Panc1 (cell line): ENCODE measurements around the gene ERVV-1. TPM values are rescaled to one million over a fixed set of nuclear protein-coding genes. Genes with fewer than 3 reads are reported as not detected.
A peak's percentile ranks its signal among the peaks of the same experiment; 100 is the strongest.

ENCODE experiments used
- ATAC-seq: fragments of 200-7000 bp; cut with Tn5 transposase; 2 replicates; pipeline ENCODE4 v1.9.1; 2020; ENCODE audit warnings: mild to moderate bottlenecking, moderate library complexity
- BruUV-seq: library from RNA; stranded (reverse); fragments of 400-500 nt; replicated peaks from 2 replicates; lab custom pipeline; 2021; lab: Mats Ljungman, UMichigan
- CTCF ChIA-PET: fragments of 300-600 bp; sonication (Branson Sonifier 250); formaldehyde crosslinking; loops from one replicate; lab custom pipeline; 2022; ENCODE audit warnings: antibody characterized with exemption; lab: Charles Lee
- POLR2A ChIA-PET: fragments of 300-600 bp; sonication (Branson Sonifier 250); formaldehyde crosslinking; loops from one replicate; lab custom pipeline; 2022; ENCODE audit warnings: antibody characterized with exemption; lab: Charles Lee
- DNase-seq: peaks from one replicate; pipeline ENCODE4 v3.0.0-alpha.2; 2010; ENCODE audit warnings: low read depth, low spot score
- H3K27ac ChIP-seq: 2 replicates; pipeline ENCODE4 v1.5.1; 2011; ENCODE audit warnings: mild to moderate bottlenecking, low read length, inconsistent platforms
- H3K27me3 ChIP-seq: fragments of 200-500 bp; sonication (Bioruptor generic); 2 replicates; pipeline ENCODE4 v1.6.0; 2014; ENCODE audit warnings: low read length, inconsistent platforms; ENCODE audit not compliant: control insufficient read depth, insufficient read depth
- H3K36me3 ChIP-seq: fragments of 200-500 bp; sonication (Bioruptor generic); 2 replicates; pipeline ENCODE4 v1.5.1; 2014; ENCODE audit warnings: inconsistent platforms, mild to moderate bottlenecking, low read length, moderate library complexity; ENCODE audit not compliant: control insufficient read depth, insufficient read depth
- H3K4me1 ChIP-seq: 2 replicates; pipeline ENCODE4 v1.5.1; 2011; ENCODE audit warnings: inconsistent platforms, mild to moderate bottlenecking, low read length, moderate library complexity; ENCODE audit not compliant: control insufficient read depth, insufficient read depth
- H3K4me3 ChIP-seq, 2 experiments: 2 replicates each; pipeline ENCODE4 v1.5.1; 2011 to 2012; ENCODE audit warnings: low read depth in 2 of 2, low read length in 2 of 2, mild to moderate bottlenecking in 2 of 2, inconsistent platforms in 1 of 2, moderate library complexity in 1 of 2
- H3K9me3 ChIP-seq: fragments of 200-500 bp; sonication (Bioruptor generic); 2 replicates; pipeline ENCODE4 v1.5.1; 2014; ENCODE audit warnings: low read depth, mild to moderate bottlenecking, inconsistent platforms, low read length, moderate library complexity; ENCODE audit not compliant: control insufficient read depth, insufficient read depth
- POLR2AphosphoS5 ChIP-seq: IDR thresholded peaks from 2 replicates; pipeline ENCODE4 v1.6.1; 2012; ENCODE audit warnings: mild to moderate bottlenecking, low read depth, low read length, moderate library complexity
- SIN3A ChIP-seq: IDR thresholded peaks from 2 replicates; pipeline ENCODE4 v1.6.1; 2012; ENCODE audit warnings: low read depth, mild to moderate bottlenecking, low read length, moderate library complexity, borderline replicate concordance; ENCODE audit not compliant: insufficient read depth
- TCF7L2 ChIP-seq: IDR thresholded peaks from 2 replicates; pipeline ENCODE4 v1.6.1; 2011; ENCODE audit warnings: mild to moderate bottlenecking, low read depth, low read length, inconsistent platforms
- in situ Hi-C: cut with HindIII; loops from 2 replicates; pipeline ENCODE4 v1.10.0; 2016; ENCODE audit warnings: low sequenced_read_pairs, low pct_unique_long_range_greater_than_20kb
- intact Hi-C: fragments of 100-400 bp; cut with micrococcal nuclease; formaldehyde crosslinking; loops from one replicate; pipeline ENCODE4 v1.10.0; 2022; ENCODE audit not compliant: unreplicated experiment
- total RNA-seq: library from RNA; stranded (reverse); gene quantifications from one replicate; pipeline ENCODE4 v1.2.1, GENCODE V29; 2021; ENCODE audit not compliant: unreplicated experiment
- TF ChIP-seq, protein P1 (sequence below): fragments of 450-650 bp; IDR thresholded peaks from 2 replicates; pipeline ENCODE4 v1.5.1; 2017; ENCODE audit warnings: mild to moderate bottlenecking
- TF ChIP-seq, protein P2 (sequence below), 2 experiments: IDR thresholded peaks; 2 replicates each; pipeline ENCODE4 v1.6.1; 2011 to 2012; ENCODE audit warnings: low read depth in 2 of 2, control low read depth in 1 of 2, low read length in 1 of 2, mild to moderate bottlenecking in 1 of 2, moderate library complexity in 1 of 2; ENCODE audit not compliant: insufficient read depth in 1 of 2

Gene ERVV-1
- total RNA-seq, 1 experiment from 2014 or later: not detected

DNA sequence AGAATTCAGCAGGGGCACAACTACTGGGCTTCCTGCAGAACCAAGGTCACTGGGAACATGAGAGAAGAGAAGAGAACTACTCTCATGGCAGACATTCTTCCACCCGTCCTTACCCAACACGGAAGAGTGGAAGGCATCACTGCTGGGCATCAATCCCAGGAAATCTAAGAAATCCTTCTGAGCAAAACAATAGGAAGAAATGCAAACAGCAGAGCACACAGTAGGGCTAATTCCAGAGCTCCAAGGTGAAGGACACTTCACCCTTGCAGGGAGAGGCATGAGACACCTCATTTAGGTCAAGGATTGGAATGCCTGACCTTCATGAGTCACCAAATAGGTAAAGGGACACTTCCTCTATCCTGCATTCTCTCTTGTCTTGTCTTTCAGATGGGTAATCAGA is 33.7 kb downstream of the ERVV-1 start:
- in situ Hi-C loops: no loop called here
- POLR2A ChIA-PET: no interaction called here
- no TSS peak for BruUV-seq

DNA sequence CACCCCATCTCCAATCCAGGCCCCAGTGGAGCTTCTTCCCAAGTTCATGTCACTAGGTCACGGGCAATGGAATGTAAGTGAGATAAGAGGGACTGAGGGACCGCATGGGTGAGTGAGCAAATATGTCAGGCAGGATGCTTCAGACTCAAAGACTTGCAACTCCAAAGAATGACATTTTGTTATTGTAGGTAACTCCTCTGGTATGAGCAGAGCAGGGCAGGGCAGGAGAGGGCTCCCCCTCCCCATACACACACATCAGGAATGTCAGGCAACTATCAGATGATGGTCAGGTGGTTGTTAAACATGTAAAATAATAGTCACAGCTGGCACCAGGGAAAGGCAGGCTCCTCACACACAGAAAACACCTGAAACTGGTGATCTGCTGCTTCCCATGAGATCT is 41.4 kb downstream of the ERVV-1 start:
- in situ Hi-C loops: no loop called here
- Histone ChIP-seq H3K36me3 (no peaks in the 10 kb centered on the region), H3K9me3 (peaks cover 4% of the 10 kb centered on the region; the same call in 1 of the 2 replicates), H3K4me3 (no peak overlapping the region), H3K27ac (no peak overlapping the region), H3K4me1 (no peaks in the 10 kb centered on the region), H3K27me3 (no peaks in the 10 kb centered on the region)
- no peak for DNase-seq
- no TSS peak for BruUV-seq
- no peak for TF ChIP-seq POLR2AphosphoS5
- TF ChIP-seq TCF7L2: no peak
- TF ChIP-seq, protein P1, sequence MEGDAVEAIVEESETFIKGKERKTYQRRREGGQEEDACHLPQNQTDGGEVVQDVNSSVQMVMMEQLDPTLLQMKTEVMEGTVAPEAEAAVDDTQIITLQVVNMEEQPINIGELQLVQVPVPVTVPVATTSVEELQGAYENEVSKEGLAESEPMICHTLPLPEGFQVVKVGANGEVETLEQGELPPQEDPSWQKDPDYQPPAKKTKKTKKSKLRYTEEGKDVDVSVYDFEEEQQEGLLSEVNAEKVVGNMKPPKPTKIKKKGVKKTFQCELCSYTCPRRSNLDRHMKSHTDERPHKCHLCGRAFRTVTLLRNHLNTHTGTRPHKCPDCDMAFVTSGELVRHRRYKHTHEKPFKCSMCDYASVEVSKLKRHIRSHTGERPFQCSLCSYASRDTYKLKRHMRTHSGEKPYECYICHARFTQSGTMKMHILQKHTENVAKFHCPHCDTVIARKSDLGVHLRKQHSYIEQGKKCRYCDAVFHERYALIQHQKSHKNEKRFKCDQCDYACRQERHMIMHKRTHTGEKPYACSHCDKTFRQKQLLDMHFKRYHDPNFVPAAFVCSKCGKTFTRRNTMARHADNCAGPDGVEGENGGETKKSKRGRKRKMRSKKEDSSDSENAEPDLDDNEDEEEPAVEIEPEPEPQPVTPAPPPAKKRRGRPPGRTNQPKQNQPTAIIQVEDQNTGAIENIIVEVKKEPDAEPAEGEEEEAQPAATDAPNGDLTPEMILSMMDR: no peak
- no peak for TF ChIP-seq SIN3A
- TF ChIP-seq, protein P2, sequence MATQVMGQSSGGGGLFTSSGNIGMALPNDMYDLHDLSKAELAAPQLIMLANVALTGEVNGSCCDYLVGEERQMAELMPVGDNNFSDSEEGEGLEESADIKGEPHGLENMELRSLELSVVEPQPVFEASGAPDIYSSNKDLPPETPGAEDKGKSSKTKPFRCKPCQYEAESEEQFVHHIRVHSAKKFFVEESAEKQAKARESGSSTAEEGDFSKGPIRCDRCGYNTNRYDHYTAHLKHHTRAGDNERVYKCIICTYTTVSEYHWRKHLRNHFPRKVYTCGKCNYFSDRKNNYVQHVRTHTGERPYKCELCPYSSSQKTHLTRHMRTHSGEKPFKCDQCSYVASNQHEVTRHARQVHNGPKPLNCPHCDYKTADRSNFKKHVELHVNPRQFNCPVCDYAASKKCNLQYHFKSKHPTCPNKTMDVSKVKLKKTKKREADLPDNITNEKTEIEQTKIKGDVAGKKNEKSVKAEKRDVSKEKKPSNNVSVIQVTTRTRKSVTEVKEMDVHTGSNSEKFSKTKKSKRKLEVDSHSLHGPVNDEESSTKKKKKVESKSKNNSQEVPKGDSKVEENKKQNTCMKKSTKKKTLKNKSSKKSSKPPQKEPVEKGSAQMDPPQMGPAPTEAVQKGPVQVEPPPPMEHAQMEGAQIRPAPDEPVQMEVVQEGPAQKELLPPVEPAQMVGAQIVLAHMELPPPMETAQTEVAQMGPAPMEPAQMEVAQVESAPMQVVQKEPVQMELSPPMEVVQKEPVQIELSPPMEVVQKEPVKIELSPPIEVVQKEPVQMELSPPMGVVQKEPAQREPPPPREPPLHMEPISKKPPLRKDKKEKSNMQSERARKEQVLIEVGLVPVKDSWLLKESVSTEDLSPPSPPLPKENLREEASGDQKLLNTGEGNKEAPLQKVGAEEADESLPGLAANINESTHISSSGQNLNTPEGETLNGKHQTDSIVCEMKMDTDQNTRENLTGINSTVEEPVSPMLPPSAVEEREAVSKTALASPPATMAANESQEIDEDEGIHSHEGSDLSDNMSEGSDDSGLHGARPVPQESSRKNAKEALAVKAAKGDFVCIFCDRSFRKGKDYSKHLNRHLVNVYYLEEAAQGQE (IDR thresholded peaks at IDR 0.05; ENCODE audit: insufficient read depth in 1 of 2, low read depth in 2 of 2, low read length in 1 of 2): no peak
- 0 out of 2 replicates have a peak, but pooled peaks have one; percentile 56 for ATAC-seq
- intact Hi-C loops: no loop called here
- POLR2A ChIA-PET: no interaction called here
- CTCF ChIA-PET: no interaction called here

More for the DNA sequence above, 33.7 kb downstream of the ERVV-1 start:
- Histone ChIP-seq H3K27me3 (no peaks in the 10 kb centered on the region), H3K36me3 (no peaks in the 10 kb centered on the region), H3K4me3 (no peak overlapping the region), H3K9me3 (peaks cover 7% of the 10 kb centered on the region; the same call in 1 of the 2 replicates), H3K27ac (no peak overlapping the region), H3K4me1 (0 out of 2 replicates have a peak, but pooled peaks cover 4% of the 10 kb centered on the region)
- ATAC-seq (no peak), DNase-seq (no peak)
- TF ChIP-seq POLR2AphosphoS5: no peak
- TF ChIP-seq, protein P1: no peak
- CTCF ChIA-PET: no interaction called here
- intact Hi-C loops: no loop called here
